ENCODE results near the gene CHRNA5.

CHRNA5 gene

DNA sequence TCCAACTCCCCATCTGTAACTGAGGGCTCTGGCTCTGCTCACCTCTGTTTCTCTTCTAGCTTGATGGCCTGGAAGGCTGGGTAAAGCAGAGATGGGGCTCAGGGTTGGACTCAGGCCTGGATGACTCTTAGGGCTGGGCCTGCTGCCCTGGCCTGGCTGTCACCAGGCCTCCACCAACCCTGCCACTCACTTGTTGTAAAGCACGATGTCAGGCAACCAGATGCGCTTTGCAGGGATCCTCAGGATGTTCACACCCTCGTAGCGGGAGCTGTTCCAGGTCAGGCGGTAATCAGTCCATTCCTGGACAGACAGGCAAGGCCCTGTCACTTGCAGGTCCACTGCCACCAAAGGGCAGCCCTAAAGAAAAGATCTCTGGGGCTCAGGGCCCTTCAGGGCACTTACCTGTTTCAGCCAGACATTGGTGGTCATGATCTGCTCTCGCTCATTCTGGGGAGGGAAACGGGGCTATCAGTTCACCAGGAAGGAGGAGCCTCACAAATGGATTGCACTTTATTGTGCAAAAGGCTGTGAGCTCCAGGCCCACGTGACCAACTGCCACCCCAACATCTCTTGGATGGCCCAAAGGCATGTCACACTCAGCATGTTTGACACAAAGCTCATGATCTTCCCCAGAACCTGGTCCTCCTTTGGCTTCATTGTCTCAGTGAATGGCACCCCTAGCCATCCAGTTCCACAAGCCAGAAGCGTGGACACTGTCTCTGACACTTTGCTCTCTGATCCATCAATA lies 65.7 kb downstream of the CHRNA5 start:
- DNase-seq = no peak
- in situ Hi-C loops (cut with MboI; ENCODE audit: low pct_unique_long_range_greater_than_20kb, low sequenced_read_pairs) = no loop called here

DNA sequence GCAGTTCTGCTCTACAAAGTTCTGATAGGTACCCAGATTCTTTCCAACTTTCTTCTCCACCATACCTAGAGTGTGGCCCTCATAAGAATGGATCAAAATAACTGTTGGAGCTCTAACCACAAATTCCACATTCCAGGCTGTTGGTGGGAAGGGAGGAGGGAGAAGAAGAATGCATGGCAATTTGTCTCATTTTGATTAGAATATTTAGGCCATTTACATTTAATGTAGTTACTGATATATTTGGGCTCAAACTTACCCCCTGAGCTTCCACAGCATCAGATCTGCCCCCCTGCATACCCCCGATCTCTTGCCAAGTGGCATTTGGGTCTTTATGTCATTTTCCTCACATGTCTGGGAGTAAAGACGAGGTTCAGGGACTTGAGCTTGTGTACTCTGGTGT lies 68.0 kb downstream of the CHRNA5 start:
- in situ Hi-C loops (cut with MboI; ENCODE audit: low pct_unique_long_range_greater_than_20kb, low sequenced_read_pairs) = no loop called here
- no peak for DNase-seq

DNA sequence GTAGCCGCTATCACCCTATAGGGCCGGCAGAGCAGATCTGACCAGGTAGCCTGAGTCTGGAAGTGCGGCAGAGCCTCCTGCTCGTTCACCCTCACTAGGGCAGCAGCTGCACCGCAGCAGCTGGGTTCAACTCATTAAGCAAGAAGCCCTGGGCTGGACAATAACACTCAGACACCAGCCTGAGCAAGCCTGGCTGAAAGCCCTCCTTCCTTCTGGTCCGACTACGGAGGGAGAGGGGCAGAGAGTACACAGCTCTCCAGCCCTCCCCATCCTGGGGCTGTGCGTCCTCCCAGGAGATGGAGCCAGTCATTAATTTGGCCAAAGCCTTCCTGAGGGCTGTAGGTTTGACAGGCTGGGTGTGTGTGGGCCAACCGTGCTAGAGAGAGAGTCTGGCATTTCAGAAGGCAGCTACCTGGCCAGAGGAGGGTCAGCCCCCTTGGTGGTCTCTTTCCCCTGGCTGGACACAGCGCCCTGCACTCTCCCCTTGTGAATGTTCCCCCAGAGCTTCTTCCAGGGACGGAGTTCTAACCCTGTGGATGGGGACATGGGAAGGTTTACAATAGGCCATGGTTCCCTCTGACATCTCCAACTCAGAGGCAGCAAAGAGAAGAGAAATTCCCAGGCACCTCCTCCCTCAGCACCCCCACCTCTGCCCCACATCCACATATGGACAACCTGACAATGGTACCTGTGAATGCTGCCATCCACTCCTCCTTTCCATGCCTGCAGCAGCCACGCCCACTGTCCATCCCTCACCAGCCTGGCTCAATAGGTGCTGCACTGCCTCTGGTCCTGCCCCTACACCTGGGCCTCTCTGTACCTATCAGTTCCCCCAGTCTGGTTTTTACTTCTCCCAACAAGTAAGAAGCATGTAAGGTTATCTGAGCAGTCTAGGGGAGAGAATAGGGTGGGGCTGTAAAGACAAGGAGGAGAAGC lies 69.2 kb downstream of the CHRNA5 start:
- DNase-seq = no peak
- in situ Hi-C loops (cut with MboI; ENCODE audit: low pct_unique_long_range_greater_than_20kb, low sequenced_read_pairs) = no loop called here

DNA sequence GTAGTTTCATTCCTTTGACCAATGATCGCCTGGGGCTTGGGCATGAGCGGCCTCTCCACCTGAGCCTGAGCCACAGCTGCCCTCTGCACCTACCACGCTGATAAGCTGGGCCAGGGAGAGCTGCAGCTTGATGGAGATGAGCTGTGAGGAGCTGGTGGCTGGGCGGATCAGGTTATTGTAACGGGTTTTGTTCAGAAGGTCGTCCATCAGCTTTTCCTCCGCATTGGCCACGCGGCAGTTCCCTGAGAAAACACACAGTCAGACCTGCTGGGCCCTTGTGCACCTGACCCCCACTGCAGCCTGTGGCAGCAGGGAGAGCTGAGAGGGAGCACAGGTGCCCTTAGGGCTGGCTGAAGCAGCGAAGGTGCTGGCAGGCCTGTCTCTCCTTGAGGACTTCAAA lies 70.0 kb downstream of the CHRNA5 start:
- in situ Hi-C loops (cut with MboI; ENCODE audit: low pct_unique_long_range_greater_than_20kb, low sequenced_read_pairs) = no loop called here
- DNase-seq = no peak

DNA sequence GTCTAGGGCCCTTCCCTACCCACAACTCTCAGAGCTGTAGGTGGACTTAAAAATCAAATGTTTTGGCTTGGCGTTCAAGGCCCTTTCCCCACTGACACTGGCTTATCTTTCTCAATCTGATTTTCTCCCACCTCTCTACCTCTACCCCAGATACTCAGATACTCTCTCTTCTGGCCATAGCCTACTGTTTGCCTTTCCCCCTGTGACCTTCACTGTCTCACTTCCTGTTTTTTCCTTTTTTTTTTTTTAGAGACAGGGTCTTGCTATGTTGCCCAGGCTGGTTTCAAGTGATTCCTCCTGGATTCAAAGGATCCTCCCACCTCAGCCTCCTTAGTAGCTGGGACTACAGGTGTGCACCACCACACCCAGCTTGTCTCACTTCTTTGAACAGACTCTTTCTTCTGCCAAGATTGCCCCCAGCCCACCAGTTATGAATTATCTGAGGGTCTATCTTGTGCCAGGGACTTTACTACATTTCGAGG lies 71.1 kb downstream of the CHRNA5 start:
- DNase-seq = no peak
- in situ Hi-C loops (cut with MboI; ENCODE audit: low pct_unique_long_range_greater_than_20kb, low sequenced_read_pairs) = no loop called here

DNA sequence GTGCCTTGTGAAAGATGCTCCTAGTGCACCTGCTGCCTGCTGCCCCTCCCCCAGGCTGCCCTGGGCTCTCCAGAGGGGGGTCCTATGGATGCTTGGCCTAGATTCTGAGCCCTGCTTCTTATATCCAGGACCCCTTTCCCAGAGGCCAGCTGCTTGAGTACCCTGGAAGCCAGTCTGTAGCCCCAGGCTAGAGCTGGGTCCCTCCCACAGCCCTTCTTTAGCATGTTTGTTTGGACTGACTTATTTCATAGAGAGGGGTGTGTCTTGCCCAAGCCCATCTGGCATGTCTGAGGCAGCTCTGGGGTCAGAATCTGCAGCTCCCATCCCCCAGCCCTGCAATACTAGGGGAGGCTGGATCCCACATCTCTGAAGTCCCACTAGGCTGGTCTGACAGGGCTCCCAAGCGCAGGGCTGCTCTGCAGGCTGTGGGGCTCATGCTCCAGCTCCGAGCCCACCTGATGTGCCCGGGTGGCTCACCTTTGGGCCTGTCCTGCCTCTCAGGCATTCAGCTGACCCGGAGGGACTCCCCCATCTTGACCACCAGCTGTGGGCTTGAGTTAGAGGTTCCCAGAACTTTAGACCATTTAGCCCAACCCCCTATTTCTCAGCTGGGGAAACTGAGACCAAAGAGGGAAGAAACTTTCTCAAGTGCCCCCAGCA lies 72.6 kb downstream of the CHRNA5 start:
- DNase-seq = no peak
- in situ Hi-C loops (cut with MboI; ENCODE audit: low pct_unique_long_range_greater_than_20kb, low sequenced_read_pairs) = no loop called here

DNA sequence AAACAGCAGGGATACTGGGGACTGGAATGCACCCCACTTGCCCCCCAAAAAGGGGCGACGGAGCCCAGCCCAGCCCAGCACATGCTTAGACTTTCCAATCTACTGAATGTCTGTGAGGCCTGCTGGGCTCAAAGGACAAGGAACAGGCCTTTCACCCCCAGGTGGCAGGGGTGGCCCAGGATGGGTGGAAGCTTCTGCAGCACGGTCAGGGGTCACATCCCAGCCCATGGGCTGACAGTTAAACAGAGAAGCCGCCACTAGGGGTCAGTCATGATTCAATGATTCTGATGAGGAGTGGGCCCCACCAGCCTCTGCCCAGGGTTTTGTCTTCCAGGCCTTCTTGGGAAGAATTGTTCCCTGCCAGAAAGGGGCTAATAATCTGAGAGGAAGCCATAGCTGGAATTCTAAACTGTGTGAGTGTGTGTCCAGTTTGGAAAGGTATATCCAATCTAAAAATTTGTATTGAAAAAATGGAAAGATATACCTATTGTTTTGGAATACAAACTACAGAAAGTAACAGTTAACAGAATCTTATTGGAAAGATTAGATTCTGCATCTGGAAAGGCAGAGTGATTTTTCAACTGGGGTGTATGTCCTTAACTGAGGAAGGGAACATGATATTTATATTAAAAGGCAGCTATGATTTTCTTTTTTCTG lies 73.5 kb downstream of the CHRNA5 start:
- in situ Hi-C loops (cut with MboI; ENCODE audit: low pct_unique_long_range_greater_than_20kb, low sequenced_read_pairs) = no loop called here
- peak; percentile 84 for DNase-seq

DNA sequence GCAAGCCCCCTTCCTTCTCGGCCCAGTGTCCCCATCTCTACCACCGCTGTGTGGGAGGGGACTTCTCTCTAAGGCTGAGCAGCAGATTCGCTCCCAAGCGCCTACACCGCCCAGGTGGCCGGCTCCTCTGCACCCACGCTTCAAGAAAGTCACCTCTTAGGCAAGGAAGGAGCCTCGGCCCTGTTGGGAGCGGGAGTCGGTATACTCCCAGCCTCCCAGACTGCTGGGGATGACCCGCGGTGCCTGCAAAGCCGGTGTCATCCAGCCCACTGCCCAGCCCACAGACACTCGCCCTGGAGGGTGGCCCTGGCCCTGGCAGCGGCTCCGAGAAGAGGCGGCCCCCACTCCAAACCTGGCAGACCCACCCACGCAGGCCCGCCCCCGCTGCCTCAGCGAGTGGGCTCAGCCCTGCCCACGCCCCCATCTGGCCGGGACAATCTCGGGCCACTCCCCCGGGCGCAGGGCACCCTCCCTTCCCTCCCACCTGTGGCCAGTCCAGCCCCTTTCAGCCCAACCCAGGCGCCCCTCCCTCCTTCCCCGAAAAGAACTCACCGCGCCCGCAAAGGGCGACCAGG lies 75.3 kb downstream of the CHRNA5 start:
- DNase-seq = no peak
- in situ Hi-C loops (cut with MboI; ENCODE audit: low pct_unique_long_range_greater_than_20kb, low sequenced_read_pairs) = no loop called here

DNA sequence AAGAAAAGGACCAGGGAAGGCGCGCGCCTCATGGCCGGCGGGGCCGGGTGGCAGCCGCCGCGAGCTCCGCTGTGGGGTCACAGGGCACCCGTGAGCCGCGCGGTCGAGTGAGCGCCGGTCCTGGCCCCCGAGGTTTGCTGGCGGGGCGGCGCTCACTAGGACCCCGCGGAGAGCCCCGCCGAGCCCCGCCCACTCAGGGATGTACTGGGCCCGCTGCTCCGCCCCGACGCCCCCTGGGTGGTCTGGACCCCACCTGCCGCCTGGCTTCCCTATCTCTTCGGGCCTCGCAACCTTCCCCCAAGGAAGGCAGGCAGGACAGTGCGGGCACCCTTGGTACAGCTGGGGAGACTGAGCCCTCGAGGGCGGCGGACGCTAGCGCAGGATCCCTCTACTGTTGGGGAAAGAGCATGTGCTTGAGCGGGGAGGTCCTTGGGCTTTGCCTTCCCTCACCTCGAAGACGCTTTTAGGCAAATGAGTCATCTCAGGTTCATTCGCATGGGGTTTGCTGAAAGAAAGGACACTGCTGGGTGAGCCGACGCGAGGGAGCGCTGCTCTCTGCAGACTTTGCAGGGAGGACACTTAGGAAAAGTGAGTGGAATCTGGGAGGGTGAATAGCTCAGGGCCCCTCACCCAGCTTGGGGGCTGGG lies 75.9 kb downstream of the CHRNA5 start, which contains the start of gene CHRNB4:
CHRNB4 (minus strand) TSS at position 109 of the 647 bp plus-strand sequence; CDS start at position 32, 77 bp downstream.
- DNase-seq = no peak
- in situ Hi-C loops (cut with MboI; ENCODE audit: low pct_unique_long_range_greater_than_20kb, low sequenced_read_pairs) = no loop called here

DNA sequence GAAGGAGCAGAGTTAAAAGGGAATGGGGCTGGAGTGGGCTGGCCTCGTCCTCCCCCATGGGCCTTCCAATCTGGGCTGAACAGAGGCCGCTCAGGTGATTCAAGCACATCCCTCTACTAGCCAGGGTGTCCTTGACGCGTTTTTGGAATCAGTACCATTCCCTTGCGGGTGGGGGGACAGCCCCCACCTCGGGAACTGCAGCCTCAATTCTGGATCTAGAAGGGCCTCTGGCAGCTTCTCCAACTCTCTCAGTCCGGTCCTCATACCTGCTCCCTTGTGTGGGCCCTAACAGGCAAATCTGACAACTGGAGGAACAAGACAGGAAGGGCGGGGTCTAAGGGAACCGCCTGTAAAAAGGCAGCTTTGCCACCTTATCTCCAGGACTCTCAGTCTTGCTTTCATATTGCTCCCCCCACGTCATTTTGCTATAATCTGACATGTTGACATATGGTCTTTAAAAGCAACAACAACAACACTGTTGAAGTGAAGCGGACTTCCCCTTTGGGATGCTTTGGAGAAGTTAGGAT lies 76.5 kb downstream of the CHRNA5 start:
- DNase-seq = no peak

DNA sequence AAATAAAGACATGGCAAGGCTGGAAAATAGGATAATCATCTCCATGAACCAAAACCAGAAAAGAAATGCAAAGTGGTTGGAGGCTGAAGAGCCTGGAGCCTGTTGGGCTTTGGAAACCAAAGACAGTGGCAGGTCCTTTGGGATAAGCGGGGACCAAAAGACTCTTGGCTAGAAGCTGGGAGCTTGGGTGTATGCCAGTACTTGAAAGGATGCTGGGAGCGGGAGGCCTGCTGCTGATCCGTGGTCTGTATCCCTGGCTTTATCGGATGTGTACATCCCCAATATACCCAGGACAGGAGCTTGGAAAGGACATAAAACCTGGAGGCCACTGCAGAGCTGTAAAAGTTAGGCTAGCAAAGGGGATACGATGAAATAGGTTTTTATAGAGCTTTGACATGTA lies 77.0 kb downstream of the CHRNA5 start:
- in situ Hi-C loops (cut with MboI; ENCODE audit: low pct_unique_long_range_greater_than_20kb, low sequenced_read_pairs) = no loop called here
- no peak for DNase-seq

More for the DNA sequence above, 76.5 kb downstream of the CHRNA5 start:
- in situ Hi-C loops (cut with MboI; ENCODE audit: low pct_unique_long_range_greater_than_20kb, low sequenced_read_pairs) = no loop called here

All from KBM-7 (cell line).